Mesenteric fat pad (tissue), 1 donor: ENCODE results near the gene SLC7A10. TPM values are rescaled to one million over a fixed set of nuclear protein-coding genes. Genes with fewer than 3 reads are reported as not detected.
"Not testable (repeated sequence)": the region's sequence is repeated elsewhere in the genome, so short reads cannot be mapped to it uniquely, and the experiment has no call there.

Experiments
- DNase-seq: peaks from one replicate; pipeline ENCODE4 v3.0.0-alpha.2; 2020; ENCODE audit warnings: low spot score
- total RNA-seq: library from RNA; stranded (reverse); fragmentation: NEBNext Ultra II Directional; extraction: Animal tissue kit (Norgen Biotek cat#: 25700); gene quantifications from one replicate; pipeline ENCODE4 v1.2.1, GENCODE V29; 2021
- donor health status: DM: yes; HTN: yes; CAD: no.

The SLC7A10 gene
- total RNA-seq, 1 donor from 2014 or later = 24.2 TPM

DNA sequence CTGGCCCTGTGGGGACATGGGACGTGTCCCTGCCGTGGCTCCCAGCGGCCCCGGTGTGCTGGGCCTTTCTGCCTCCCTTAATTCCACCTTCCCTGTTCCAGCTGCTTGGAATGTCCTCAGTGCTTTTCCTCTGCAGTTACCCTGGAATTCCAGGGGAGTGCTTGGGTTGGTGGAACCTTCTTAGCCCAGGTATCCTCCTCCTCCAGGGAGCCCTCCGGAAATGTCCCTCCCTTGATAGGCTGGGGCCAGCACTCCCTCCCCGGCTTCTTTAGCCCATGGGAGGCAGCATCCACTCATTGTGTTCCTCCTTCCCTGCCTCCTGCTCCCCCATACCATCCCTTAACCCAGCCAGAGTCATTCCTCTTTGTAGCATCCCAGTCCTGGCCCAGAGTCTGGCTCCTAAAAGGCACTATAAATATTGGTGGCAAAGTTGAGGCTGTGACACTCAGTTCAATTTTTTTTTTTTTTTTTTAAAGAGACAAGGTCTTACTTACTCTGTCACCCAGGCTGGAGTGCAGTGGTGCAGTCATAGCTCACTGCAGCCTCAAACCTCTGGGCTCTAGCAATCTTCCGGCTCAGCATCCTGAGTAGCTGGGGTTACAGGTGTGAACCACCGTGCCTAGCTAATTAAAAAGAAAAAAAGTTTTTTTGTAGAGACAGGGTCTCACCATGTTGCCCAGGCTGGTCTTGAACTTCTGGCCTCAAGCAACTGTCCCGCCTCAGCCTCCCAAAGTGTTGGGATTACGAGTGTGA is 13.7 kb upstream of the SLC7A10 start:
- DNase-seq = no peak

DNA sequence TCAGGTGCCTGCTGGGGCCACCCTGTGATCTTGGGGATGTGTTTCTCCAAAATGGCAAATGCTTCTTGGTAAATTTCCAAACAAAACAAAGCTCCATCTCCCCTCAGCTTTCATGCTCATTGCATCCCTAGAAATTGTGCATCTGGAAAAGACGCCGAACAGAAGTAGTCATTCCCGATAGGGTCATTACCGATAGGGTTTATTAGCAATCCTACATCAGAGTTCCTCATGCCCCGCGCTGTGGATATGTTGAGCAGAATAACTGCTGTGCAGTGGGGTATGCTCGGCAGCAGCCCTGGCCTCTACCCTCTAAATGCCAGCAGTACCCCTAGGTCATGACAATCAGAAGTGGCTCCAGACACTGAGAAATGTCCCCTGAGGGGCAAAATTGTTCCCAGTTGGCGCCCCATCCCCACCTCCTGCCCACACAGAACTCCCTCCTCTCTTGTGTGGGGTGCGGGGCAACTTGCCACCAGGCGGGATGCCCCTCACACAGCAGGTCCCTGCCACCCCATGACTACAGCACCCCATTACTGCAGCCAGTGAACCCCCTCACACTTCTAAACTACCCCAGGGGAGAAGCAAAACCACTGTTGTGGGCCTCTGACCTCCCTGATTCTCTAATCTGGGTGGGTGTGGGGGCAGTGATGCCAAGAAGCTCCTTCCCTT is 13.0 kb upstream of the SLC7A10 start:
- no peak for DNase-seq

DNA sequence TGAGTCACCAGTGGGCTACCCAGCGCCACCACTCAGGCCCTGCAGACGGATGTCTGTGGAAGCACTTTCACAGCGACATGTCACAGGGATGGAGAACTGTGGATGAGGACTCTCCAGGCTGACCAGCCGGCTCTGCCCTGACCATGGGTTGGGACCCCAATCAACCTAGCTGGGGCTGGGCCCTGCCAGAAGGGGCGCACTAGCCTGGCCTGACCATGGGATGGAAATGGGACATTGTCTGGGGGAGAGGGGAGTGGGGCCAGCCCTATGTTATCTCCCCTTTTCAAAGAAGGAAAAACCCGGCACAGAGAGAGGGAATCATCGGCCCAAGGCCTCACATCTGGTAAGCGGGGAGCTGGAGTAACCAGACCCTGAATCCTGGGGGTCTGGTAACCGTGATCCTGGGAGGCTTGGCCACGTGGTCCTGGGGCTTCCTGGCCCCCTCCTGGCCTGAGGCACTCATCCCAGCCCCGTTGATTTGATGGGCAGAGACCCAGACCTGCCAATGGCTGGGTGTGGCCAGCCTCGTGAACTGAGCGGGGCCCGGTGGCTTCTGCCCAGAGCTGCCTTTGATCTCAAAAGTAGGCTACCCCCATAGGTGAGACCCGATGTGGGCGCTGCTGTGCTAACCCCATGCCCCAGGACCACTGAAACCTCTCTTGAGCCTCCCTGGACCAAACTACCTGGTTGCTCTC is 11.2 kb upstream of the SLC7A10 start:
- DNase-seq = no peak

DNA sequence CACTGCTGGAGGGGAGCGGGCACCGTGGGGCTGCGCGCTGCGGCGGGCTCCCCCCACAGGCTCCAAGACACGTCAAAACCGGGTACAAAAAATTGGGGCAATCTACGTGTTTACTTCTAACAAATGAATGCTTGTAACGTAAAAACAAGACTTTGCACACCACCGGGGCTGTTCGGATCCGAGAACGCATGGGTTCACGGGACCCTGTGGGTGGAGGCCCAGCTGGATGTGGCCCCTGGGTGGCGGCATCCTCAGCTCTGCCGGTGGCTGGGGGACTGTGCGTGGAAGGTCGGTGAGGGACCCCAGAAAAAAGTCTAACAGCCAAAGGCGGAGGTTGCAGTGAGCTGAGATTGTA is 10.3 kb upstream of the SLC7A10 start:
- no peak for DNase-seq

DNA sequence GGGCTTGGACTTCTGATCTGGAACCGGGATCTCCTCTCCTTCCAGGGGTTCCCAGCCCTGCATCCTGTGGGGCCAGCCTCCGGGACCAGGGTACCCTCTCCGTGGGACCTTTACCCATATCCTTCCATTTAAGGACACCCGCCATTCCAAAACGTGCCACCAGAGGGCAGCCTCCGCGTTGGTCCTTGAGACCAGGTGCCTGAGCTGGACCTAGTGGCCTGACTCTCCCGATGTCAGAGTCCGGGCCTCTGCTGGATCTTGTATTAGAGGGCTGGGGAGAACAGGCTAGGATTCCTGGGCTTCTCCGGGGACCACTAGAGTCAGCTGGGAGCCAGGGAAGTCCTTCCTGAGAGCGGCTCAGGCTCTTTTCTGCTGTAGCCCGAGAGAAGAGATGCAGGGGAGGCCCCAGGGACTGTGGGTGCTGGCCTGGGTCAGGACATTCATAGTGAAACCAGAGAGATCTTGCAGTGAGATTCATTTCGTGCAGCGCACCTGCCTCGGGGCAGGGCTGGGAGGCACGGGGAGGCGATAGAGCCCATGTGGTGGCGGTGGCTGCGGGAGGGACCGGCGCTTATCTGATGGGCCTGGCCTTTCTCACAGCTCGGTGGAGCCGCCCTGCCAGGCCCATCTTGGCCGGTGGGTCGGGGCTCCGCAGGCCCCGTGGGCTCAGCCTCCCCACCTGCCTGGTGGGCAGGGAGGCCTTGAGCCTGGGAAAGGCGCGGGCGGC is 9.8 kb upstream of the SLC7A10 start:
- no peak for DNase-seq

DNA sequence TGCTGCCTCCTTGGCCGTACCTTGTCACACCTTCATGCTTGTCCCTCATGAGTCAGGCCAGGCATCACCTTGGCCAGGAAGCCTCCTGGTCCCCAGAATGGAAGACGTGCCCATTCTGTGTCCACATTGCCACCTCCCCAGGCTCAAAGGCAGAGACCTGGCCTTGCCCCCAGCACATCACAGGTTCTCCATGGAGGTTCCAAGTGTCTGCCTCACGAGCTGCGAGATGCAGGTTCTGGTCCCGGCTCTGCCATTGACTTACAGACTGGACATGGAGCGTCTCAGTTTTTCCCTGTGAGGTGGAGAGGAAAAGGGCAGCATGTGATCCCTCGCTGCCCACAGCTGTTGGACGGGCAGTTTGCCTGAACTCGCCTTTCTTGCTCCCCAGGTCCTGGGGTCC is 9.1 kb upstream of the SLC7A10 start:
- DNase-seq = no peak

DNA sequence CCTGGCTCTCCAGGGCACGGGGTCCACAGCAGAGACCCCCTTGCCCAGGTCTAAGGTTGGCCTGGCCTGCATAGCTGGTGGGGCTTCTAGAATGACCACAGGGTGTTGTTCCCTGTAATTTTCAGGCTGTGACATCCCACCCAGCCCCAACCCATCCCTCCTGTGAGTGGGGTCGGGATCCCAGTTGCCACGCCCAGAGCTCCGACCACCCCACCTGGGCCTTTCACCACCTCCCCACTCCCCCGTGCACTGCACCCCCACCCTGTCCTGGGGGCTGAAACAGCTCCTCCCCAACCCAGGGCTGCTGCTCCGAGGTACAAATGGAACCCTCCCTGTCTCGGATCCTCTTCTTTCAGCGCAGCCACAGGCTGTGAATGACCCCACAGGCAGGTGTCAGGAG is 8.4 kb upstream of the SLC7A10 start:
- DNase-seq = no peak

DNA sequence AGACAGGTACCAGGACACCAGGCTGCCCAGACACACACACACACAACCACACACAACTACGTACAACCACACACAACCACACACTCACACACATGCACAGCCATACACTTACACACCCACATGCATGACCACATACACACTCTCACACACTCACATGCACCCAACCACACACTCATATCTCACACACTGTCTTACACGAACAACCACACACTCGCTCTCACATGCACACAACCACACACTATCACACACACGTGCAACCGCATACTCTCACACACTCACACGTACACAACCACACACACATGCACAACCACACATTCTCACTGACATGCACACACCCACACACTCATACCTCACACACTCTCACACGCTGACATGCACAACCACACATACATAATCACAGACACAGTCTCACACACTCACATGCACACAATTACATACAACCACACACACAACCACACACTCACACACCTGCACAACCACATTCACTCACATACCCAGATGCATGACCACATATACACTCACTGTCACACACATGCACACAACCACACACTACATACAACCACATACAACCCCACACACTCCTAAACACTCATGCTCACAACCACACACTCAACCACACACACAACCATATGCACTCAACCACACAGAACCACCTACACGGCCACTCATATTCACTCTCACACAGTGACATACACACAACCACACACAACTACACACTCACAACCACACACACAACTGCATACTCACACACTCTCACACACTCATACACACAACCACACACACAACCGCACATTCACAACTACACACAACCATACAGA is 7.6 kb upstream of the SLC7A10 start:
- DNase-seq = no peak

DNA sequence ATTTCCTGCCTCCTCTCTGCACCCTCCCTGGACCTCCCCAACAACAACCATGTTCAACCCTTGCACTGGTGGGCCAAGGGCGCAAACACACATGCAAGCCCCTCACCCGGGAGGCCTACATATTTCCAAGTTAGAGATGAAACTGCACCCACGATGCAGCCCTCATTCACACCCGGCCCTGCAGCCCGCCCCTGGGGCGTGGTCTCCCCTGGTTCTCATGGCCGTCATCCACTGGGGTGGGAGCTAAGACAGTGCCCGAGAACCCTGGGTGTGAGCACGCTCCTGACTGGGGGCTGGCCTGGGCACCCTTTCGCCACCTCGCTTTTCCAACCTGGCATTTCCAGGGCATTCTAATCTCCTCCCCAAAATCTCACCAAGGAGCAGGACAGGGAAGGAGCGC is 7.0 kb upstream of the SLC7A10 start:
- DNase-seq = no peak

DNA sequence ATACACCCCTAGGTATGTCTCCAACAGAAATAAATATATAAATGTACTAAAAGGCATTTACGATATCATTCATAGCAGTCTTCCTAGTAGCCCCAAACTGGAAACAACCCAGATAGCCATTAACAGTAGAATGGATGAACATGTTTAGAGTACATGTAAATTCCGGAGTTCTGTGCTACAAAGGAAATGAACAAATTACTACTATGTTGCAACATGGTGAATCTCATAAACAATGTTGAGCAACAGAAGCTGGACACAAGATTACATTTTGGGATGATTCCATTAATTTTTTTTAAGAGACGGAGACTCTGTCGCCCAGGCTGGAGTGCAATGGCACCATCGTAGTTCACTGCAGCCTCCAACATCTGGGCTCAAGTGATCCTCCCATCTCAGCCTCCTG is 5.9 kb upstream of the SLC7A10 start:
- no peak for DNase-seq

DNA sequence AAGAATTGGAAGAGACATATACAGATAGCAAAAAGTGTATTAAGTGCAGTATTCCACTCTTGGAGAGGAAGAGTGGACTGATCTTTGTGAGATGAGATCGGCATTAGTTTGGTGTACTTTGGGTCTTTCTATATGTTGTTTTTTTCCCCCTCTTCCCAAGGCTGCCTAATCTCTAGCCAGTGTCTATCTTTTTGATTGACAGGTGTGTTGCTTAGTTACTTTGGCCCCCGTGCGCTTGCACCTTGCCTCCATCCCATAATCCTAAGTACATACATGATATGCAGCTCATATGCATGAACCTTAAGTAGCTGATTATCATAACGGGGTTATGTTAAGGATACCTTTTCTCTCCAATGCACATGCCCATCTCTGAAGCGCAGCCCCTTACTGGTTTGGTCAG is 4.3 kb upstream of the SLC7A10 start:
- no peak for DNase-seq

DNA sequence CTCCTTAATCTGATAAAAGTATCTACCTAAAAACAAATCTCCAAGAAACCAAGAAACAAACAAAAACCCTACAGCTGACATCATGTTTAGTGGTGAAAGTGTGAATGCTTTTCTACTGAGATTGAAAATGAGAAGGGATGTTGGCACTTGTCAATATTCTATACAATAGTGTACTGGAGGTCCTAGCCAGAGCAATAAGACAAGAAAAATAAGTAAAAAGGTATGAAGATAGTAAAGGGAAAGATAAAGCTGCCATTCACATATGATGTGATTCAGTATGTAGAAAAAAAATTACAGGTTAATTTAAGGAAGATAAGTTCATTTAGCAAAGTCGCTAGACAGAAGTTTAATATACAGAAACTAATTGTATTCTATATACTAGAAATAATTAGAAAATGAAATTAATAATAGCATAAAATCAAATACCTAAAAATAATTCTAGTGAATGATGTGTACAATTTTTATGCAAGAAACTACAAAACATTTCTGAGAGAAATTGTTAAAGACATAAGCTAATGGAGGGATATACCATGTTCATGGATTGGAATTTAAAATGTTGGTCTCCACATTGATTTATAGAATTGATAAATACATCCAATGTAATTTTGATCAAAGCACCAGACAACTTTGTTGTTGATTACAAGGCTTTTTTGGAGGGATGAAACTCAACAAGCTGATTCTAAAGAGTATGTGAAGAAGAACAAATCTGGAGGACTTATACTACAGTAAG is 2.4 kb upstream of the SLC7A10 start:
- no peak for DNase-seq

DNA sequence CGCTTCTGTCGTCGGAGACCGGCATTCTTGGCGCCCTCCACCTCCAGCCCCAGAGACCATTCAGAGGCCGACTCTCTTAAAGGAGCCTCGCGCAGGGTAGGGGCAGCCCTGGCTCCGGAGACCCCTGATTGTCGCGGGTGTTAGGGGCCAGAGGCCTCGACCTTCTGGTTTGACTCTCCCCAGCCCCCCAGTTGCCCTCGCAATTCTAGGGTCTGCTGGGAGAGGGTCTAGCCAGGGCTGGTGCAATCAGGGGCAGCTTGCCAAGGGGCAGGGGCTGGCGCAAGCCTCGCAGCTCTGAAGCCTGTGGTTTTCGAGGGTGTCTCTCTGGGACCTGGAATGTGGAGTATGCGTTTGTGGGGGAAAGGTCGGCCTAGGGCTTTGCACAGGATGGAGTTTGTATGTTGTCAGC is 1.6 kb upstream of the SLC7A10 start:
- DNase-seq = no peak

DNA sequence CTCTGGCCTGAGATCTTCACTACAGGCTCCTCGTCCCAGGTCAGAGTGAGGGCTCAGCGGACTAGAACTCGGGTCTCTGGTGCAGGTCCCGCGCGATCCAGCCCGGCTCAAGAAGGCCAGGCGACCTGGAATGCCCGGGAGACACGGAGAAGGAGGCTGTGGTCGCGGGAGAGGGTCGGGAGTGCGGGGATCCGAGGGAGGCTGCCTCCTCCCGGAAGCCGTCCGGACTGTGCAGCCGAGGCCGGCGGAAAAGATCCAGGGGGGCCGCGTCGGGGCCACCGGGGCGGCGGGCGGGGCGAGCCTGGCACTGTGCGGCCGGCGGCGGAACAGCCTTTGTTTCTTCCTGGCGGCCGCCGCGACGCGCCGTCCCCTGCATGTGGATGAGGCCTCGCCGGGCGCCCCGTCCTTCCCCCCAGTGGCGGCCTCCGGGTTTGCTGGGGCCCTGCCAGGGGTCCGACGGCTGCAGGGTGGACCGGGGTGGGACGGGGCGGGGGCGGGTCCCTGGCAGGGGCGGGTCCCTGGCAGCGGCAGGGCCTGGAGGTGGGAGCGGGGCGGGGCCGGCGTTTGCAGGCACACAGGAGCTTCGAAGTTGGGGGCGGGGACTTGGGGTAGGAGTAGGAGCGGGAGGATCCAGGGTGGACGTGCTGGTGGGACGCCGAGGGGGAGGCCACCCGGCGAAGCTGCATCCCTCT is 1.0 kb upstream of the SLC7A10 start:
- DNase-seq = no peak

DNA sequence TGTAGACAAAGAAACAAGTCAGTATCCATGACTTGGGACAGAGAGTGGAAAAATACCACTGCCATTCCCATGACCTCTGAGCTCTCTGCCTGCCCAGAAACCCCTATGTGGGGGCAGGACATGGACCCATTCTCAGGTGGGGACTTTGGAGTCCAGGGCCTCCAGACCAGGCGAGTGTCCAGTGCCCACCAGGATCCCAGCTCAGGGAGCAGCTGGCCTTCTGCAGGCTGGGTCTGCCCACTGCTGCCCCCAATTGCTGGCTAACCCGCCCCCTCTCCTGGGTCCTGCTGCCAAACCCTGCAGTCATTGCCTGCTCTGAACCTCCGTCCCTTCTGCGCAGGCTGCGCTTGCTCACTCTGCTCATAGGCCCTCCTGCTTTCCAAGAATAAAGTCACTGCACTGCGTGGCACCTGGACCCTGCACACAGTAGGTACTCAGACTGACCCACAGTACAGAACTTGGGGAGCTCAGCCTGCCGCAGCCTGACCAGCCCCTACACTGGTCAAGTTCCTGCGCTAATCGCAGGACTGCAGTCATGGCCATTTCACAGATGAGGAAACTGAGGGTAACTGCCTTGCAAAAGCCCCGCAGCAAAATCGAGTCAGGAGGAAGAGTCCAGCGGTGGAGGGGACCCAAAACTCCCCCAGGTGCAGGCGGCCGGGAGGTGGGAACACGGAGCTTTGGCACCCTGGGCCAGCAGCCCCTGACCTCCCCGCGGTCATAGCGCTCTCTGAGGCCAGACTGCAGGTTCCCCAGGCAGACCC is 774 bp downstream of the SLC7A10 start:
- no peak for DNase-seq

DNA sequence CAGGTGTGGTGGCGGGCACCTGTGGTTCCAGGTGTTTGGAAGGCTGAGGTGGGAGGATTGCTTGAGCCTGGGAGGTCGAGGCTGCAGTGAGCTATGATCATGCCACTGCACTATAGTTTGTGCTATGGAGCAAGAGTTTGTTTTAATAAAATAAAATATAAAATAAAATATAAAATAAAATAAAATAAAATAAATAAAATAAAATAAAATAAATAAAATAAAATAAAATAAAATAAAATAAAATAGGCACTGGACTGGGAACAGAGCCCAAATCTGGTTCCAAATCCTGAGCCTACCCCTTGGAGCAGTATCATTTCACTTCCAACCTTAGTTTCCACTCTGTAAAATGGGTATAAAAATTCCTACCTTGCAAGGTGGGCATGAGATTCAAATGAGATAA is 3.4 kb downstream of the SLC7A10 start:
- not testable (repeated sequence) for DNase-seq

DNA sequence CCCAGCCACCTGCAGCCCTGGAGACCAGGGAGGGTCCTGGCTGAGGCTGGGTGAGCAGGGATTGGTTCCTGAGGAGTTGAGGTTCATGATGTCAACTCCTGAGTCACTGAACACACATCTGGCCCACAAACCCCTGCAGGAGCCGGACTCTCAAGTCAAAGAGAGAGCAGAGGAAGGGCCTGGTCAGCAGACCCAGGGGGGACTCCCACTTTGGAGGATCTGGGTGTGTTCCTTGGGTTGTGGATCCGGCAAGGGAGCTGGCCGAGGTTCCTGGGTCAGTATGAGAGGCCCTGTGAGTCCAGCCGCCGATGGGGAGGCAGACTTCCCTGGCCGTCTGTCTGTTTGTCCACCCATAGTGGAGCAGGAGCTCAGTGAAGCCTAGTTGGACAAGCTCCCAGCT is 4.0 kb downstream of the SLC7A10 start:
- no peak for DNase-seq

DNA sequence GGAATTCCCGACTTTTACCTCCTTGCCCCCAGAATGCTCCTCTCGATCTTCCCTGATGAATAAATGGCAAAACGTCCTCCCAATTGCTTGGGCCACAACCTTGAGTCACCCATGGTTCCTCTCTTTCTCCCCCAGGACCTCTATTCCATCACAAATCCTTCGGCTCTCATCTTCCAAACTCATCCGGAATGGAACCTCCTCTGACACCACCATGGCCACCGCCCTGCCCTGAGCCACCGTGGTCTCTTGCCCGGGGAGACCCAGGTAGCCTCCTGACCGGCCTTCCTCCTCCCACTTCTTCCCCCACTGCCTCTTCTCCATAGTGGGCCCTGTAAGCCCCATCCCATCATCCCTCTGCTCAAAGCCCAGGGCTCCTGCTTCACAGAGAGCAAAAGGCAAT is 4.9 kb downstream of the SLC7A10 start:
- DNase-seq = no peak

DNA sequence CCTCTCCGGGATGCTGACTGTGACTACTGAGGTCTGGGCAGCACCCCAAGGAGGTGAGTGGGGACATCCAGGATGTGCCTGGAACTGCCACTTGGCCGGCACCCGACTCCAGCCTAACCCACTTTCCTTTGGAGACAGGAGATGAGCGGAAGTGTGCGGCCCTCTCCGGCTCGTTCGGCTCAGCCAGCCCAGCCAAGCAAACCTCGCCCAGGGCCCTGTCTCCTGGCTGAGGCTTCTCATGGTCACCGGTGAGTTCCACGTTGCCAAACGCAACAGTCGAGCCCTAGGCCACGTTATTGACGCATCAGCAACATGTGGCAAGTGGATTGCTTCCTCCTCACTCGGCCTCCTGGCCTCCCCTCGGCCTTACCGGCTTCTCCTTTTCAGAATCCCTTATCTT is 5.5 kb downstream of the SLC7A10 start:
- DNase-seq = no peak
